GM12864 (cell line): Measurements from ENCODE around the gene ARL16.
A peak's percentile ranks its signal among the peaks of the same experiment; 100 is the strongest.

ENCODE experiments used
- DNase-seq: peaks from one replicate; pipeline ENCODE4 v3.0.0-alpha.2; 2011; ENCODE audit warnings: low read depth
- H3K4me3 ChIP-seq: 2 replicates; pipeline ENCODE4 v1.5.1; 2011; ENCODE audit warnings: mild to moderate bottlenecking, low read depth, low read length, control low read depth
- CTCF ChIP-seq: IDR thresholded peaks from 2 replicates; pipeline ENCODE4 v1.5.1; 2011; ENCODE audit warnings: low read depth, mild to moderate bottlenecking, moderate library complexity, low read length, control low read depth, inconsistent platforms; ENCODE audit errors: missing control alignments

ARL16 gene

GRCh38 chr17:81690549-81690948 is 7.0 kb upstream of the ARL16 start:
- H3K4me3 ChIP-seq: no peak overlapping the region
- no peak for DNase-seq
- TF ChIP-seq CTCF: no peak

- no peak for DNase-seq
- TF ChIP-seq CTCF: no peak
These were observed 6.5 kb upstream of the ARL16 start for GRCh38 chr17:81690066-81690465.

GRCh38 chr17:81688616-81689015 is 5.0 kb upstream of the ARL16 start:
- H3K4me3 ChIP-seq: no peak overlapping the region
- no peak for TF ChIP-seq CTCF
- no peak for DNase-seq

More at GRCh38 chr17:81690066-81690465, 6.5 kb upstream of the ARL16 start:
- H3K4me3 ChIP-seq: no peak overlapping the region

GRCh38 chr17:81687770-81688541 is 4.4 kb upstream of the ARL16 start:
- no peak overlapping the region for H3K4me3 ChIP-seq
- no peak for DNase-seq
- no peak for TF ChIP-seq CTCF

DNA sequence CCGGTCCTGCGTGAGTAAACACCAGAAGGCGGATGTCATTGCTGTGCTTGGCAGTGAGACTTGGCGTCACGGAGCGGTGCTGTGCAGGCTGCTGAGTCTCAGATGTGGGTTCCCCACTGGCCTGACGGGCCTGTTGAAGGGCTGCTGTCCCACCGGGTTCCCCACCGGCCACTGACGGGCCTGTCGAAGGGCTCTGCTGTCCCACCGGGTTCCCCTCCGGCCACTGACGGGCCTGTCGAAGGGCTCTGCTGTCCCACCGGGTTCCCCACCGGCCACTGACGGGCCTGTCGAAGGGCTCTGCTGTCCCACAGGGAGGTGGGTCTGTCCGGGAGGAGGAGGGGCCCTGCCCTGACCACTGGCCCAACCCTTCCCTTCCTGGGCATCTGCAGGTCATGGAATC is 3.0 kb upstream of the ARL16 start:
- DNase-seq: no peak
- no peak for TF ChIP-seq CTCF
- no peak overlapping the region for H3K4me3 ChIP-seq

GRCh38 chr17:81685108-81685507 is 1.5 kb upstream of the ARL16 start:
- no peak for TF ChIP-seq CTCF
- peak overlapping the region; percentile 66 for H3K4me3 ChIP-seq
- DNase-seq: no peak

GRCh38 chr17:81684442-81684911 is 880 bp upstream of the ARL16 start:
- DNase-seq: no peak
- TF ChIP-seq CTCF: no peak
- H3K4me3 ChIP-seq: peak overlapping the region; percentile 66
